Dendritic cell treated with granulocyte-macrophage colony-stimulating factor and Interleukin-4, amounts not matched to agents 40 ng/mL and 50 ng/mL, for 4 days (primary cell): Measurements from ENCODE around the gene SLC7A9.
"Not testable (repeated sequence)": the region's sequence is repeated elsewhere in the genome, so short reads cannot be mapped to it uniquely, and the experiment has no call there.

Experiments
- H3K27ac Mint-ChIP-seq: one replicate; pipeline ENCODE4 v1.8.0; 2022; ENCODE audit warnings: mild to moderate bottlenecking, mixed read lengths
- H3K27me3 Mint-ChIP-seq: one replicate; pipeline ENCODE4 v1.8.0; 2022; ENCODE audit warnings: mild to moderate bottlenecking, mixed read lengths
- H3K36me3 Mint-ChIP-seq: one replicate; pipeline ENCODE4 v1.8.0; 2022; ENCODE audit warnings: low read depth, mixed read lengths
- H3K4me1 Mint-ChIP-seq: one replicate; pipeline ENCODE4 v1.8.0; 2022; ENCODE audit warnings: low read depth, mixed read lengths
- H3K4me3 Mint-ChIP-seq: one replicate; pipeline ENCODE4 v1.8.0; 2022; ENCODE audit warnings: mild to moderate bottlenecking, moderate library complexity, mixed read lengths
- H3K9me3 Mint-ChIP-seq: one replicate; pipeline ENCODE4 v1.8.0; 2022; ENCODE audit warnings: mixed read lengths
- intact Hi-C: fragments of 100-400 bp; cut with micrococcal nuclease; formaldehyde crosslinking; loops from one replicate; pipeline ENCODE4 v1.15.0; 2022

SLC7A9 gene

GRCh38 chr19:32876919-32877285 is 7.3 kb upstream of the SLC7A9 start:
- Mint-ChIP-seq H3K4me3 (no peak overlapping the region), H3K27me3 (no peaks in the 10 kb centered on the region), H3K9me3 (no peaks in the 10 kb centered on the region), H3K27ac (no peak overlapping the region), H3K4me1 (no peaks in the 10 kb centered on the region), H3K36me3 (peaks cover 32% of the 10 kb centered on the region)
- intact Hi-C loops, result no loop called here

GRCh38 chr19:32876236-32876918 is 6.8 kb upstream of the SLC7A9 start:
- Mint-ChIP-seq H3K9me3 (no peaks in the 10 kb centered on the region), H3K36me3 (peaks cover 27% of the 10 kb centered on the region), H3K4me1 (no peaks in the 10 kb centered on the region), H3K27me3 (no peaks in the 10 kb centered on the region), H3K4me3 (no peak overlapping the region), H3K27ac (no peak overlapping the region)
- intact Hi-C loops, result no loop called here

GRCh38 chr19:32875428-32875827 is 5.9 kb upstream of the SLC7A9 start:
- intact Hi-C loops, result no loop called here
- peaks cover 23% of the 10 kb centered on the region for H3K36me3 Mint-ChIP-seq
- no peaks in the 10 kb centered on the region for H3K4me1 Mint-ChIP-seq
- no peak overlapping the region for H3K4me3 Mint-ChIP-seq
- H3K27ac Mint-ChIP-seq, result no peak overlapping the region
- no peaks in the 10 kb centered on the region for H3K27me3 Mint-ChIP-seq
- H3K9me3 Mint-ChIP-seq, result no peaks in the 10 kb centered on the region

GRCh38 chr19:32874605-32875004 is 5.0 kb upstream of the SLC7A9 start:
- intact Hi-C loops, result no loop called here
- H3K4me3 Mint-ChIP-seq, result no peak overlapping the region
- no peaks in the 10 kb centered on the region for H3K27me3 Mint-ChIP-seq
- H3K27ac Mint-ChIP-seq, result no peak overlapping the region
- peaks cover 19% of the 10 kb centered on the region for H3K36me3 Mint-ChIP-seq
- H3K4me1 Mint-ChIP-seq, result no peaks in the 10 kb centered on the region
- no peaks in the 10 kb centered on the region for H3K9me3 Mint-ChIP-seq

GRCh38 chr19:32873247-32873959 is 3.8 kb upstream of the SLC7A9 start:
- Mint-ChIP-seq H3K4me1 (no peaks in the 10 kb centered on the region), H3K27me3 (no peaks in the 10 kb centered on the region), H3K27ac (no peak overlapping the region), H3K9me3 (no peaks in the 10 kb centered on the region), H3K36me3 (peaks cover 7% of the 10 kb centered on the region), H3K4me3 (no peak overlapping the region)
- intact Hi-C loops, result no loop called here

- Mint-ChIP-seq H3K27ac (no peak overlapping the region), H3K4me1 (no peaks in the 10 kb centered on the region), H3K4me3 (no peak overlapping the region), H3K36me3 (no peaks in the 10 kb centered on the region), H3K27me3 (no peaks in the 10 kb centered on the region), H3K9me3 (no peaks in the 10 kb centered on the region)
- intact Hi-C loops, result no loop called here
These were observed 2.8 kb upstream of the SLC7A9 start for GRCh38 chr19:32872391-32872790.

GRCh38 chr19:32870981-32871451 is 1.4 kb upstream of the SLC7A9 start:
- Mint-ChIP-seq H3K9me3 (no peaks in the 10 kb centered on the region), H3K27me3 (no peaks in the 10 kb centered on the region), H3K4me3 (no peak overlapping the region), H3K4me1 (no peaks in the 10 kb centered on the region), H3K36me3 (no peaks in the 10 kb centered on the region), H3K27ac (no peak overlapping the region)
- intact Hi-C loops, result no loop called here

- no peak overlapping the region for H3K27ac Mint-ChIP-seq
- H3K27me3 Mint-ChIP-seq, result no peaks in the 10 kb centered on the region
- no peaks in the 10 kb centered on the region for H3K36me3 Mint-ChIP-seq
- no peaks in the 10 kb centered on the region for H3K4me1 Mint-ChIP-seq
- H3K9me3 Mint-ChIP-seq, result no peaks in the 10 kb centered on the region
- H3K4me3 Mint-ChIP-seq, result no peak overlapping the region
- intact Hi-C loops, result no loop called here
These were observed 503 bp upstream of the SLC7A9 start for GRCh38 chr19:32869966-32870573.

GRCh38 chr19:32868206-32868950 is 1.2 kb downstream of the SLC7A9 start:
- H3K27me3 Mint-ChIP-seq, result no peaks in the 10 kb centered on the region
- H3K36me3 Mint-ChIP-seq, result no peaks in the 10 kb centered on the region
- intact Hi-C loops, result no loop called here
- H3K27ac Mint-ChIP-seq, result no peak overlapping the region
- no peak overlapping the region for H3K4me3 Mint-ChIP-seq
- H3K9me3 Mint-ChIP-seq, result no peaks in the 10 kb centered on the region
- no peaks in the 10 kb centered on the region for H3K4me1 Mint-ChIP-seq

GRCh38 chr19:32867436-32867835 is 2.1 kb downstream of the SLC7A9 start:
- H3K36me3 Mint-ChIP-seq, H3K9me3 Mint-ChIP-seq, H3K4me3 Mint-ChIP-seq, H3K27ac Mint-ChIP-seq, intact Hi-C loops, H3K4me1 Mint-ChIP-seq, H3K27me3 Mint-ChIP-seq: not testable (repeated sequence)

GRCh38 chr19:32866564-32867265 is 2.9 kb downstream of the SLC7A9 start:
- intact Hi-C loops, result no loop called here
- Mint-ChIP-seq H3K4me3 (no peak overlapping the region), H3K27me3 (no peaks in the 10 kb centered on the region), H3K9me3 (no peaks in the 10 kb centered on the region), H3K4me1 (no peaks in the 10 kb centered on the region), H3K27ac (no peak overlapping the region), H3K36me3 (no peaks in the 10 kb centered on the region)

- no peaks in the 10 kb centered on the region for H3K36me3 Mint-ChIP-seq
- no peaks in the 10 kb centered on the region for H3K4me1 Mint-ChIP-seq
- no peak overlapping the region for H3K4me3 Mint-ChIP-seq
- intact Hi-C loops, result no loop called here
- H3K27ac Mint-ChIP-seq, result no peak overlapping the region
- no peaks in the 10 kb centered on the region for H3K9me3 Mint-ChIP-seq
- no peaks in the 10 kb centered on the region for H3K27me3 Mint-ChIP-seq
These were observed 3.5 kb downstream of the SLC7A9 start for GRCh38 chr19:32866061-32866460.

- intact Hi-C loops, result no loop called here
- no peaks in the 10 kb centered on the region for H3K27me3 Mint-ChIP-seq
- no peak overlapping the region for H3K4me3 Mint-ChIP-seq
- no peaks in the 10 kb centered on the region for H3K9me3 Mint-ChIP-seq
- H3K4me1 Mint-ChIP-seq, result no peaks in the 10 kb centered on the region
- H3K36me3 Mint-ChIP-seq, result no peaks in the 10 kb centered on the region
- no peak overlapping the region for H3K27ac Mint-ChIP-seq
These were observed 4.2 kb downstream of the SLC7A9 start for GRCh38 chr19:32865326-32865725.
